Bone marrow (tissue), 2 donors: ENCODE measurements around the gene CUBN.

Source experiments
- DNase-seq, 2 donors: peaks; one replicate each; lab custom pipeline; 2025; lab: John Stamatoyannopoulos, UW

CUBN gene

GRCh38 chr10:17067376-17068264 lies 62.0 kb downstream of the CUBN start:
- no peak for DNase-seq

GRCh38 chr10:17066807-17067206 lies 62.8 kb downstream of the CUBN start:
- DNase-seq, result no peak

- DNase-seq, result no peak
These were observed 63.6 kb downstream of the CUBN start for GRCh38 chr10:17066000-17066399.

- DNase-seq, result no peak
These were observed 64.3 kb downstream of the CUBN start for GRCh38 chr10:17065273-17065672.

GRCh38 chr10:17064435-17064834 lies 65.2 kb downstream of the CUBN start:
- DNase-seq, result no peak

- no peak for DNase-seq
These were observed 66.6 kb downstream of the CUBN start for GRCh38 chr10:17062955-17063484.

- no peak for DNase-seq
These were observed 67.1 kb downstream of the CUBN start for GRCh38 chr10:17062493-17062892.

GRCh38 chr10:17062009-17062408 lies 67.6 kb downstream of the CUBN start:
- no peak for DNase-seq

- no peak for DNase-seq
These were observed 68.2 kb downstream of the CUBN start for GRCh38 chr10:17061418-17061817.

GRCh38 chr10:17060289-17060688 lies 69.3 kb downstream of the CUBN start:
- no peak for DNase-seq

- DNase-seq, result no peak
These were observed 70.4 kb downstream of the CUBN start for GRCh38 chr10:17059197-17059688.

- no peak for DNase-seq
These were observed 71.5 kb downstream of the CUBN start for GRCh38 chr10:17058093-17058492.

GRCh38 chr10:17056781-17057428 lies 72.7 kb downstream of the CUBN start:
- no peak for DNase-seq

- DNase-seq, result no peak
These were observed 76.1 kb downstream of the CUBN start for GRCh38 chr10:17053513-17053912.

GRCh38 chr10:17053061-17053460 lies 76.5 kb downstream of the CUBN start:
- DNase-seq, result no peak

GRCh38 chr10:17051851-17052250 lies 77.8 kb downstream of the CUBN start:
- no peak for DNase-seq

GRCh38 chr10:17049195-17049594 lies 80.4 kb downstream of the CUBN start:
- no peak for DNase-seq

GRCh38 chr10:17047908-17048307 lies 81.7 kb downstream of the CUBN start:
- no peak for DNase-seq

- DNase-seq, result no peak
These were observed 82.6 kb downstream of the CUBN start for GRCh38 chr10:17046989-17047388.

- DNase-seq, result no peak
These were observed 86.0 kb downstream of the CUBN start for GRCh38 chr10:17043586-17043985.

GRCh38 chr10:17041626-17042520 lies 87.7 kb downstream of the CUBN start:
- DNase-seq, result no peak

- no peak for DNase-seq
These were observed 91.0 kb downstream of the CUBN start for GRCh38 chr10:17038627-17039026.
